ENCODE results near the gene OR10G2. TPM values are rescaled to one million over a fixed set of nuclear protein-coding genes. Genes with fewer than 3 reads are reported as not detected.

The OR10G2 gene
- polyA plus RNA-seq, 3 donors: not detected

GRCh38 chr14:21675566-21675965 lies 40.8 kb upstream of the OR10G2 start:
- no peaks in the 10 kb centered on the region for H3K36me3 ChIP-seq (replicated peaks in 1 of 2; ENCODE audit: control insufficient read depth in 1 of 2, insufficient read depth in 2 of 2, low read length in 2 of 2)
- Mint-ChIP-seq H3K27ac (no peak overlapping the region), H3K4me1 (no peaks in the 10 kb centered on the region), H3K4me3 (no peak overlapping the region), H3K27me3 (ENCODE audit: low read depth in 3 of 3) (peaks cover 0 to 2% (median 2%) of the 10 kb centered on the region in 3 donors), H3K36me3 (no peaks in the 10 kb centered on the region), H3K9me3 (peaks cover 0 to 14% (median 11%) of the 10 kb centered on the region in 7 donors)
- H2AFZ ChIP-seq (ENCODE audit: insufficient read depth, low read depth, low read length, poor library complexity, severe bottlenecking): no peak overlapping the region
- H3K4me2 ChIP-seq (replicated peaks; ENCODE audit: extremely low read depth, low read length, poor library complexity, severe bottlenecking): no peak overlapping the region
- H3K4me1 ChIP-seq (ENCODE audit: control insufficient read depth in 1 of 2, insufficient read depth in 2 of 2, low read length in 2 of 2): no peaks in the 10 kb centered on the region
- no peak for DNase-seq
- no peaks in the 10 kb centered on the region for H3K27me3 ChIP-seq (ENCODE audit: control insufficient read depth in 2 of 2, insufficient read depth in 2 of 2, low read length in 2 of 2)
- no peak overlapping the region for H3K4me3 ChIP-seq (replicated peaks in 1 of 3; ENCODE audit: low read depth in 2 of 3, low read length in 3 of 3)
- no peak overlapping the region for H3K27ac ChIP-seq (ENCODE audit: low read depth in 1 of 2, low read length in 2 of 2)
- WGBS (ENCODE audit: insufficient coverage): no CpG with 5 or more reads among the region's 4 CpGs
- intact Hi-C loops (cut with micrococcal nuclease): no loop called here
- peaks cover 3 to 5% of the 10 kb centered on the region in 2 donors for H3K9me3 ChIP-seq (replicated peaks in 1 of 2; ENCODE audit: control insufficient read depth in 1 of 2, insufficient read depth in 1 of 2, low read length in 2 of 2)
- no peaks in the 10 kb centered on the region for H3K79me2 ChIP-seq (ENCODE audit: insufficient read depth, low read length)
- no peak overlapping the region for H3K9ac ChIP-seq (ENCODE audit: insufficient read depth, low read length, poor library complexity, severe bottlenecking)
- no peaks in the 10 kb centered on the region for H4K20me1 ChIP-seq (ENCODE audit: insufficient read depth, low read length)
- no peak for TF ChIP-seq CTCF (IDR thresholded peaks at IDR 0.05)

GRCh38 chr14:21673718-21674117 lies 39.0 kb upstream of the OR10G2 start, which contains the start of gene OR4E1:
Gene OR4E1, minus strand, starts transcription at chr14:21673818. Its CDS starts 2,883 bp downstream, at chr14:21670935.
- Histone ChIP-seq H3K9ac (ENCODE audit: insufficient read depth, low read length, poor library complexity, severe bottlenecking) (no peak within 1 kb of the TSS), H3K4me1 (ENCODE audit: control insufficient read depth in 1 of 2, insufficient read depth in 2 of 2, low read length in 2 of 2) (no peaks in the 10 kb centered on the region), H3K4me3 (replicated peaks in 1 of 3; ENCODE audit: low read depth in 2 of 3, low read length in 3 of 3) (no peak within 1 kb of the TSS), H3K27ac (ENCODE audit: low read depth in 1 of 2, low read length in 2 of 2) (no peak within 1 kb of the TSS), H2AFZ (ENCODE audit: insufficient read depth, low read depth, low read length, poor library complexity, severe bottlenecking) (no peak within 1 kb of the TSS), H3K9me3 (replicated peaks in 1 of 2; ENCODE audit: control insufficient read depth in 1 of 2, insufficient read depth in 1 of 2, low read length in 2 of 2) (peaks cover 3 to 5% of the 10 kb centered on the region in 2 donors), H4K20me1 (ENCODE audit: insufficient read depth, low read length) (no peaks in the 10 kb centered on the region), H3K4me2 (replicated peaks; ENCODE audit: extremely low read depth, low read length, poor library complexity, severe bottlenecking) (no peak within 1 kb of the TSS), H3K36me3 (replicated peaks in 1 of 2; ENCODE audit: control insufficient read depth in 1 of 2, insufficient read depth in 2 of 2, low read length in 2 of 2) (no peaks in the 10 kb centered on the region), H3K27me3 (ENCODE audit: control insufficient read depth in 2 of 2, insufficient read depth in 2 of 2, low read length in 2 of 2) (peaks cover 0 to 2% of the 10 kb centered on the region in 2 donors), H3K79me2 (ENCODE audit: insufficient read depth, low read length) (no peaks in the 10 kb centered on the region)
- WGBS (ENCODE audit: insufficient coverage): no CpG with 5 or more reads among the region's 1 CpG
- Mint-ChIP-seq H3K4me1 (no peaks in the 10 kb centered on the region), H3K36me3 (no peaks in the 10 kb centered on the region), H3K4me3 (no peak within 1 kb of the TSS), H3K27me3 (ENCODE audit: low read depth in 3 of 3) (peaks cover 1 to 4% (median 3%) of the 10 kb centered on the region in 3 donors), H3K27ac (no peak within 1 kb of the TSS), H3K9me3 (peaks cover 2 to 16% (median 14%) of the 10 kb centered on the region in 7 donors)
- TF ChIP-seq CTCF (IDR thresholded peaks at IDR 0.05): no peak
- intact Hi-C loops (cut with micrococcal nuclease): no loop called here
- DNase-seq: no peak
